CD4-positive, alpha-beta T cell (primary cell): ENCODE measurements around the gene LRRC38. TPM values are rescaled to one million over a fixed set of nuclear protein-coding genes. Genes with fewer than 3 reads are reported as not detected.

Experiments
- ATAC-seq: fragments of 200-7000 bp; cut with Tn5 transposase; one replicate; pipeline ENCODE4 v1.10.0; 2022; ENCODE audit warnings: mild to moderate bottlenecking; ENCODE audit not compliant: poor library complexity
- CTCF ChIA-PET: fragments of 350-600 bp; sonication (Branson Sonifier 250); formaldehyde crosslinking; loops from one replicate; lab custom pipeline; 2021; ENCODE audit warnings: antibody characterized with exemption, inconsistent platforms; lab: Charles Lee
- POLR2A ChIA-PET: fragments of 350-600 bp; sonication (Branson Sonifier 250); formaldehyde crosslinking; loops from one replicate; lab custom pipeline; 2021; ENCODE audit warnings: antibody characterized with exemption, inconsistent platforms; lab: Charles Lee
- DNase-seq, 14 experiments: peaks; one replicate each; pipeline ENCODE4 v3.0.0-alpha.2; 2013 to 2020; ENCODE audit warnings: mixed read lengths in 2 of 14
- H3K27ac ChIP-seq, 2 donors: one replicate each; pipeline versions ENCODE4 v1.5.1 to v1.7.0; 2013; ENCODE audit warnings: low read length in 2 of 2, low read depth in 1 of 2, mild to moderate bottlenecking in 1 of 2
- H3K27me3 ChIP-seq, 2 experiments: 1 replicate in 1 of 2; 2 replicates in 1 of 2; pipeline versions ENCODE4 v1.6.1 to v1.7.0; 2013; ENCODE audit warnings: low read length in 2 of 2, control low read depth in 1 of 2, mild to moderate bottlenecking in 1 of 2, moderate library complexity in 1 of 2; ENCODE audit not compliant: insufficient read depth in 2 of 2, control insufficient read depth in 1 of 2
- H3K36me3 ChIP-seq: one replicate; pipeline ENCODE4 v1.6.1; 2013; ENCODE audit warnings: low read length, control low read depth; ENCODE audit not compliant: insufficient read depth
- H3K4me1 ChIP-seq: one replicate; pipeline ENCODE4 v1.6.1; 2013; ENCODE audit warnings: low read length, control low read depth; ENCODE audit not compliant: insufficient read depth
- H3K4me3 ChIP-seq: one replicate; pipeline ENCODE4 v1.5.1; 2013; ENCODE audit warnings: mild to moderate bottlenecking, low read length, moderate library complexity
- H3K9me3 ChIP-seq, 2 experiments: 1 replicate in 1 of 2; 2 replicates in 1 of 2; pipeline versions ENCODE4 v1.6.1 to v1.7.0; 2013; ENCODE audit warnings: low read length in 2 of 2, mild to moderate bottlenecking in 2 of 2, control low read depth in 1 of 2, moderate library complexity in 1 of 2; ENCODE audit not compliant: control insufficient read depth in 1 of 2, insufficient read depth in 1 of 2
- H3K27ac Mint-ChIP-seq: one replicate; pipeline ENCODE4 v1.8.0; 2020; ENCODE audit warnings: mixed read lengths
- H3K27me3 Mint-ChIP-seq: one replicate; pipeline ENCODE4 v1.8.0; 2021; ENCODE audit warnings: mixed read lengths
- H3K36me3 Mint-ChIP-seq: one replicate; pipeline ENCODE4 v1.8.0; 2021; ENCODE audit warnings: low read depth, mixed read lengths
- H3K4me1 Mint-ChIP-seq: one replicate; pipeline ENCODE4 v1.8.0; 2021; ENCODE audit warnings: low read depth, mixed read lengths
- H3K4me3 Mint-ChIP-seq: one replicate; pipeline ENCODE4 v1.8.0; 2020; ENCODE audit warnings: mild to moderate bottlenecking, mixed read lengths
- H3K9me3 Mint-ChIP-seq: one replicate; pipeline ENCODE4 v1.8.0; 2020; ENCODE audit warnings: mixed read lengths
- CTCF ChIP-seq: fragments of 200-600 bp; IDR thresholded peaks from one replicate; pipeline ENCODE4 v1.8.0; 2022; ENCODE audit warnings: antibody characterized with exemption, mild to moderate bottlenecking
- intact Hi-C, 2 experiments: fragments of 100-400 bp; cut with DNase I in 1 of 2; cut with micrococcal nuclease in 1 of 2; formaldehyde crosslinking; loops; one replicate each; pipeline versions ENCODE4 v1.15.1 to v1.9.0; 2023 to 2025; cut with DNase I, micrococcal nuclease
- total RNA-seq, 174 experiments: library from RNA in 2 of 174; stranded (reverse) in 2 of 174; gene quantifications; one replicate each; pipeline ENCODE4 v1.2.3 and lab custom pipeline; 2021 to 2026

Gene LRRC38
- total RNA-seq, 2 experiments from 2014 or later = not detected

- H3K9me3 Mint-ChIP-seq = no peaks in the 10 kb centered on the region
- H3K27me3 Mint-ChIP-seq = peaks cover 3% of the 10 kb centered on the region
- ChIA-PET POLR2A (no interaction called here), CTCF (no interaction called here)
- H3K4me3 Mint-ChIP-seq = no peak overlapping the region
- H3K27ac Mint-ChIP-seq = no peak overlapping the region
- intact Hi-C loops = no loop called here
- DNase-seq (no peak), ATAC-seq (no peak)
- no peaks in the 10 kb centered on the region for H3K4me1 Mint-ChIP-seq
- TF ChIP-seq CTCF = no peak
- no peaks in the 10 kb centered on the region for H3K27me3 ChIP-seq
- no peaks in the 10 kb centered on the region for H3K4me1 ChIP-seq
- H3K4me3 ChIP-seq = no peak overlapping the region
- H3K9me3 ChIP-seq = no peaks in the 10 kb centered on the region
- H3K27ac ChIP-seq = no peak overlapping the region
- H3K36me3 Mint-ChIP-seq = no peaks in the 10 kb centered on the region
- H3K36me3 ChIP-seq = no peaks in the 10 kb centered on the region
Observed at GRCh38 chr1:13538832-13539231, 25.0 kb upstream of the LRRC38 start.

GRCh38 chr1:13536571-13536970 lies 22.8 kb upstream of the LRRC38 start:
- H3K27me3 ChIP-seq = no peaks in the 10 kb centered on the region
- no peak for ATAC-seq
- CTCF ChIA-PET = no interaction called here
- H3K9me3 Mint-ChIP-seq = no peaks in the 10 kb centered on the region
- H3K27me3 Mint-ChIP-seq = peaks cover 3% of the 10 kb centered on the region
- no peak for TF ChIP-seq CTCF
- H3K27ac ChIP-seq = no peak overlapping the region
- intact Hi-C loops = no loop called here
- H3K4me1 ChIP-seq = no peaks in the 10 kb centered on the region
- no peaks in the 10 kb centered on the region for H3K4me1 Mint-ChIP-seq
- no peak overlapping the region for H3K4me3 ChIP-seq
- no peak overlapping the region for H3K27ac Mint-ChIP-seq
- no peaks in the 10 kb centered on the region for H3K36me3 ChIP-seq
- H3K9me3 ChIP-seq = no peaks in the 10 kb centered on the region
- no peaks in the 10 kb centered on the region for H3K36me3 Mint-ChIP-seq
- POLR2A ChIA-PET = no interaction called here
- no peak overlapping the region for H3K4me3 Mint-ChIP-seq
- DNase-seq = no peak

GRCh38 chr1:13535227-13535626 lies 21.4 kb upstream of the LRRC38 start:
- Mint-ChIP-seq H3K27me3 (no peaks in the 10 kb centered on the region), H3K36me3 (no peaks in the 10 kb centered on the region), H3K4me1 (no peaks in the 10 kb centered on the region), H3K27ac (no peak overlapping the region), H3K4me3 (no peak overlapping the region), H3K9me3 (no peaks in the 10 kb centered on the region)
- DNase-seq (no peak), ATAC-seq (no peak)
- intact Hi-C loops = no loop called here
- POLR2A ChIA-PET = no interaction called here
- no peak overlapping the region for H3K4me3 ChIP-seq
- TF ChIP-seq CTCF = no peak
- no peaks in the 10 kb centered on the region for H3K9me3 ChIP-seq
- no peak overlapping the region for H3K27ac ChIP-seq
- H3K36me3 ChIP-seq = no peaks in the 10 kb centered on the region
- no peaks in the 10 kb centered on the region for H3K4me1 ChIP-seq
- CTCF ChIA-PET = no interaction called here
- H3K27me3 ChIP-seq = no peaks in the 10 kb centered on the region
